Prostate gland (tissue), 2 donors: ENCODE results near the gene EXOC2.

Experiments used
- CTCF ChIP-seq, 4 experiments: fragments of 200-600 bp in 2 of 4; fragments of 450-650 bp in 2 of 4; sonication (generic) in 2 of 4; IDR thresholded peaks; 1 replicate in 3 of 4; 2 replicates in 1 of 4; pipeline ENCODE4 v1.5.1; 2016 to 2019; ENCODE audit warnings: antibody characterized with exemption in 4 of 4, mild to moderate bottlenecking in 2 of 4, moderate library complexity in 2 of 4
- POLR2A ChIP-seq: fragments of 450-650 bp; IDR thresholded peaks from one replicate; pipeline ENCODE4 v1.6.1; 2016; ENCODE audit warnings: antibody characterized with exemption, mild to moderate bottlenecking
- POLR2AphosphoS5 ChIP-seq: sonication (generic); formaldehyde crosslinking; IDR thresholded peaks from one replicate; pipeline ENCODE4 v1.6.1; 2017; ENCODE audit warnings: antibody characterized with exemption

GRCh38 chr6:443621-444159 lies 249.2 kb downstream of the EXOC2 start:
- TF ChIP-seq POLR2A, result no peak
- TF ChIP-seq CTCF (IDR thresholded peaks at IDR 0.05), result no peak
- TF ChIP-seq POLR2AphosphoS5, result no peak
